ENCODE data around the gene ZNF521.

- TF ChIP-seq CTCF (IDR thresholded peaks at IDR 0.05): no peak
- no peak for TF ChIP-seq POLR2A (IDR thresholded peaks at IDR 0.05)
These were observed 301.4 kb downstream of the ZNF521 start for GRCh38 chr18:25050605-25051004.

Data from upper lobe of left lung (tissue), 4 donors.